ENCODE results near the gene HSP90AA1.
"Not testable (repeated sequence)": the region's sequence is repeated elsewhere in the genome, so short reads cannot be mapped to it uniquely, and the experiment has no call there.

Gene HSP90AA1

DNA sequence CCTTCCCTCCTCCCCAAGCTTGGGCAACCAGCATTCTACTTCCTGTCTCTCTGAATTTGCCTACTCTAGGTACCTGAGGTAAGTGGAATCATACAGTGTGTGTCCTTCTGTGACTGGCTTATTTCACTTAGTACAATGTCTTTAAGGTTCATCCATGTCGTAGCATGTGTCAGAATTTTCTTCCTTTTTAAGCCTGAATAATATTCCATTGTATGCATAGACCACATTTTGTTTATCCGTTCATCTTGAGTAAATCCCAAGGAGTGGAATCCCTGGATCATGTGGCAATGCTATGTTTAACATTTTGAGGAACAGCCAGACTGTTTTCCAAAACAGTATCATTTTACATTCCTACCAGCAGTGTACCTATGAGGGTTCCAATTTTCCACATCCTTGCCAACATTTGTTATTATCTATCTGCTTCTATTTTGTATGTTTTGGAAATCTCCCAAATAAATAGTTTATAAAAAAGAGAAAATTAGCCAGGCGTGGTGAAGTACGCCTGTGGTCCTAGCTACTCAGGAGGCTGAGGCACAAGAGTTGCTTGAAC, 12.4 kb downstream of the HSP90AA1 start:
- no peak for DNase-seq (ENCODE audit: low spot score)
- TF ChIP-seq, protein P1, sequence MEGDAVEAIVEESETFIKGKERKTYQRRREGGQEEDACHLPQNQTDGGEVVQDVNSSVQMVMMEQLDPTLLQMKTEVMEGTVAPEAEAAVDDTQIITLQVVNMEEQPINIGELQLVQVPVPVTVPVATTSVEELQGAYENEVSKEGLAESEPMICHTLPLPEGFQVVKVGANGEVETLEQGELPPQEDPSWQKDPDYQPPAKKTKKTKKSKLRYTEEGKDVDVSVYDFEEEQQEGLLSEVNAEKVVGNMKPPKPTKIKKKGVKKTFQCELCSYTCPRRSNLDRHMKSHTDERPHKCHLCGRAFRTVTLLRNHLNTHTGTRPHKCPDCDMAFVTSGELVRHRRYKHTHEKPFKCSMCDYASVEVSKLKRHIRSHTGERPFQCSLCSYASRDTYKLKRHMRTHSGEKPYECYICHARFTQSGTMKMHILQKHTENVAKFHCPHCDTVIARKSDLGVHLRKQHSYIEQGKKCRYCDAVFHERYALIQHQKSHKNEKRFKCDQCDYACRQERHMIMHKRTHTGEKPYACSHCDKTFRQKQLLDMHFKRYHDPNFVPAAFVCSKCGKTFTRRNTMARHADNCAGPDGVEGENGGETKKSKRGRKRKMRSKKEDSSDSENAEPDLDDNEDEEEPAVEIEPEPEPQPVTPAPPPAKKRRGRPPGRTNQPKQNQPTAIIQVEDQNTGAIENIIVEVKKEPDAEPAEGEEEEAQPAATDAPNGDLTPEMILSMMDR (IDR thresholded peaks at IDR 0.05; ENCODE audit: extremely low read depth, missing control alignments) = no peak

DNA sequence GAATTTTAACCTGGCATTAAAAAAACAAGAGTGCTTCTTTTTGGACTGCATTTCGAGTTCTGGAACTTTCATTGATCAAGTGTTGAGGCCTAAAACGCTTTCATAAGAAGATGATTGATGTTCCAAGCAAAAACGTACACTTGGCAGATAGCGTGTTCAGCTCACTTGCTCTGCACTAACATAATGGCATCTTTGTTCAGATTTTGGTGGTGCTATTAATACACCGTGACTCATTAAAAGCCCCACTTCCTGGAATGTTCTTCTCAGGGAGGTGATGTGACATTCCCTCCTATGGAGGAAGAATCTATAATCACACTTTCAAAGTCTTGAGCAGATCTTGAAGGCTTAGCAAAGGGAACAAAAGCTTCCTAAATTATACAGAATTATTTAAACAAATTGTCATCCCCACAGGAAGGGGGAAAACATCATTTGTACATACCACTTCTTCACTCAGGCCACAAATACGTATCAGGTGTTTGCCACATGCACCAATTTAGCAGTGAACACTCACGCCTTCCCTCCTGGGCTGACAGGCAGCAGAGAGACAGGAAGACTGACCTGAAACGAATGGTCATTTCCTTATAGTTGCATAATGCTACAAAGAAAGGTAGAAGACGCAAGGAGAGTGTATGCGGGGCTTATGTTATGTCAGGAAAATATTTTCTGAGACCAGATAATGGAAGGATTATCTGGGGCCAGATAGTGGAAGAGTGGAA, 15.4 kb downstream of the HSP90AA1 start:
- DNase-seq (ENCODE audit: low spot score) = no peak
- TF ChIP-seq, protein P1 (IDR thresholded peaks at IDR 0.05; ENCODE audit: extremely low read depth, missing control alignments) = no peak

DNA sequence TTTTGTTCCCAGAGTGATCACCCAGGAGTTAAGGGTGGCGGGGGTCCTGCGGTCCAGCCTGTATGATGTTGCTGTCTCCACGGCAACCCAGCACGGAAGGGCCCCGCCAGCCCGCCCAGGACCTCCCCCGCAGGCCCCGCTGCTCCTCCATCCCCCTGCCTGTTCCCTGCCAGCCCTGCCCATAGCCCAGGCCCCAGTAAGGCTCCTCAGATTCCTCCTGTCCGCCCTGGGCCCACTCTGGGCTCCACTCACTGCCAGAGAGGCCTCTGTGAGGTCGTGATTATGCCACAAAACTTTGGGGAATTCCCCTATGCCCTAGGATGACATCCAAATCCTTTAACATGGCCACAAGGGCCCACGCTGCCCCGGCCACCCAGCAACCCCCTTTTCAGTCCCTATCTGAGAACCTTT, 20.8 kb downstream of the HSP90AA1 start:
- TF ChIP-seq, protein P1 (IDR thresholded peaks at IDR 0.05; ENCODE audit: extremely low read depth, missing control alignments) = no peak
- DNase-seq (ENCODE audit: low spot score) = no peak

DNA sequence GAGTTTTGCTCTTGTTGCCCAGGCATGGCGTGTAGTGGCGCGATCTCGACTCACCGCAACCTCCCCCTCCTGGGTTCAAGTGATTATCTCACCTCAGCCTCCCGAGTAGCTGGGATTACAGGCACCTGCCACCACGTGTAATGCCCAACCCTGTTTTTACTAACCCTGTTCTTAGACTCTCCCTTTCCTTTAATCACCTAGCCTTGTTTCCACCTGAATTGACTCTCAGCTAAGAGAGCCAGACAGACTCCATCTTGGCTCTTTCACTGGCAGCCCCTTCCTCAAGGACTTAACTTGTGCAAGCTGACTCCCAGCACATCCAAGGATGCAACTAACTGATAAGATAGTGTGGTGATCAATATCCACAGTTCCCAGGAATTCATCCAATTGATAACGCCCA, 22.3 kb downstream of the HSP90AA1 start:
- DNase-seq (ENCODE audit: low spot score) = not testable (repeated sequence)

DNA sequence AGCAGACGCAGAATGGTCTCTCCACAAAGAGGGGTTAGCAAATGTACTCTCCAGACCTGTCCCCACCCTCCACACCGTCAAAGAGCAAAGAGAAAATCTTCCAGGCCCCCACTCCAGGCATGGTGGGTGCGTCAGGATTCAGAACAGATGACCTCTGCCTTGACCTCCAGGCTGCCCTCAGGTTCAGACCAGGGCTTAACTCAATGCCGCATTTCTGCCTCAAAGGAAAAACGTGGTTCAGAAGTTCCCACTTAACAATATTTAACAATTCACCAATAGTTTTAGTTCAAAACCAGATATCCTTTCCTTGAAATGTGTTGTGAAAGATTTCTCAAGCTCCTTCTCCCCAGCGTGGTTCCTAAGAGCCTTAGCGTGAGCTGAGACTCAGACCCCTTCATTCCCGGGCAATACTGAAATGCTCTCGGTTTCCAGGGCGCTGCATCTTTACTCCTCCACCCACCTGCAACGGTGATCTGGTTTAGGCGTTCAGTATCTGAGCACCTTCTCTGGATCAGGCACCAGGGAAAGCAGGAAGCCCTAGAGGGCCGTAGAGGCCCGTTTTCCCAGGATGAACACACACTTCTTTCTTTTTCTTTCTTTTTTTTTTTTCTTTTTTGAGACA, 22.9 kb downstream of the HSP90AA1 start:
- TF ChIP-seq, protein P1 (IDR thresholded peaks at IDR 0.05; ENCODE audit: extremely low read depth, missing control alignments) = no peak
- no peak for DNase-seq (ENCODE audit: low spot score)

DNA sequence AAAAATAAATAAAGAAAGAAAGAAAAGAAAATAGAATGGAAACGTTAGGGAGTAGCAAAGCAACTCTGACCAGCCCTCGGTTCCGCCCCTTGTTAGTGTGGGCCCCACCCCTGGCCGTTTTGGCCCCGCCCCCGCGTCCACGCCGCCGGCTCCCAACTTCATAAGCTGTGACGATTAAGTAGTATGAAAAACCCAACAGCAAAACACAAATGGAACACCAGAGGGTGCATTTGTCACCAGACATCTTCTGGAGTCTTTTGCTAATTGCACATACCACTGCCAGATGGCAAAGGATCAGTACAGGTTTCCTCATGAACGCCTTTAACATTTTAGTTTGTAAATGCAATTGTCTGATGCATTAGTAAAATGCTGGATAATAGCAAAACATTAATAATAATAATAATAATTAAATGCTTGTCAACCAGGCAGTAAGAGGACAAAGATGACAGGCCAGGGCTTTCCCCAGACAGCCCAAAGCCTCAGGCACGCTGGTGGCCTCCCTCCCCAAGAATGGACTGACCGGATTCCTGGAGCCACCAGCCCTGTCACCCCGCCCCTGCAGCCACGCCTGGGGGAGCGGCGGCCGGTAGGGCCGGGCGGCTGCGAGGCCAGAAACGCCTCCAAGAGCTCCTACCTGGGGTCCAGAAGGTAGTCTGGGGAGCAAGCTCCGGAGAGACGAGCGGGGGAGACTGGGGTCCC, 23.6 kb downstream of the HSP90AA1 start:
- TF ChIP-seq, protein P1 (IDR thresholded peaks at IDR 0.05; ENCODE audit: extremely low read depth, missing control alignments) = no peak
- peak; percentile 81 for DNase-seq (ENCODE audit: low spot score)

DNA sequence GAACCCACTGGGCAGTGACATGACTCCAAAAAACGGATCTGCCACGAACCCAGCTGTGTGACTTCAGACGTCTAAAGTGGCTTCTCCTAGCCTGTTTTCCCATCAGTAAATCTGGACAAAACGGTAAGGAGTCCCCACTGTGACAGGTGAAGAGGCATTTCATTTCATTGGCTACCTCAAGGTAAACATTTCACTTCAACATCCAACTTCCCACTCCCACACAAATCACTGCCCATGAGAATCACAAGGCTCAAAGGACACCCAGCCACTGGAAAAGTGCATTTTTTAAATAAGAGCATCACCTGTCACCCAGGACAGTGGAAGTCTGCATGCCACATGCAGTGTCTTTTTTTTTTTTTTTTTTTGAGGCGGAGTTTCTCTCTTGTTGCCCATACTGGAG, 27.9 kb downstream of the HSP90AA1 start:
- DNase-seq (ENCODE audit: low spot score) = no peak
- TF ChIP-seq, protein P1 (IDR thresholded peaks at IDR 0.05; ENCODE audit: extremely low read depth, missing control alignments) = no peak

Measured in GM20000 (cell line).